NCI-H2107 (cell line): Measurements from ENCODE around the gene MOB4.
"Not testable (repeated sequence)": the region's sequence is repeated elsewhere in the genome, so short reads cannot be mapped to it uniquely, and the experiment has no call there.

ENCODE experiments used
- DNase-seq: peaks from one replicate; lab custom pipeline; 2025; lab: John Stamatoyannopoulos, UW

MOB4 gene

DNA sequence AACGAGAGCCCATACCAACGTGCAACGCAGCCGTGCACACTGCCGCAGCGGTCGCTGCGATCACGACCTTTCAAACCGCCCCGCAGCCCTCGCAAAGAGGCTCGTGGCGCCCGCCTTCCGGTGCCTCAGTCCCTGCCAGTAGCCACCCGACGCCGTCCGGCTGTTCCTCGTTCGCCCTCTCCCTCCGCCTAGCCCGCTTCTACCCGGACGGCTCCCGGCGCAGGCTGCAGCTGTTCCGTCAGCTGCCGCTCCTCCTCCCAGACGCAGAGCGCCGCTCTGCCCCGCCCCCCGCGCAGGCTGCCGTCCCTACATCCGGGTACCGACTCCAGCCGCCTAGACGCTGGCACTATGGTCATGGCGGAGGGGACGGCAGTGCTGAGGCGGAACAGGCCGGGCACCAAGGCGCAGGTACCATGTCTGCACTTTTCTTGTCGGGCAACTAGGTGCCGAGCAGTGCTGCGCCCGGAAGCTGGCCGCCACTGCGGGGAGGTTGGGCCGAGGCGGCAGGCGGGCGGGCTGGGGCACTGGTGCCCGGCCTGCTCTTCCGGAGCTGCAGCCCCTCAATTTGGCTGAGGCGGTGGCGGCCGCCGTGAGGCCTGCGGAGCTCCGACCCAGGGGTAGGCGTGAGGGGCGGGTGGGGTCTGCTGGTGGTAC, at the start of gene MOB4:
Gene MOB4 (plus strand): TSS at position 328 of the 654 bp plus-strand sequence. CDS start 21 bp downstream, at position 349.
- DNase-seq = peak; percentile 82

DNA sequence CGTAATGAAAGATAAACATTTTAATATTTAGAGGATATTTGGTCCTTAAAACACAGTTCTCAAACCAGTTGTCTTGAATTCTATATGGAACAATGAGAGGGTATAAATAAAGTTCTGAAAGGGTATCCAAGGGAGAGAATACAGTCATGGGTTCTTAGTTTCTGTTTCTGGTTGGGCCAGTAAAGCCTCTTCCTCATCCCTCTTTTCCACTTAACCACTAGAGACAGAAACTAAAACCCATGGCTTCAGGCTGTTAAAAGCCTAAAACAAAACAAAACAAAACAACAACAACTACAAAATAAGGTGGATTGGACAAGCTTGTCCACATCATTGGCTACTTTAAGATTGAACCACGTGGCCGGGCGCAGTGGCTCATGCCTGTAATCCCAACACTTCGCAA, 43.7 kb upstream of the MOB4 start:
- no peak for DNase-seq

GRCh38 chr2:197477797-197478196, 38.1 kb upstream of the MOB4 start:
- no peak for DNase-seq

DNA sequence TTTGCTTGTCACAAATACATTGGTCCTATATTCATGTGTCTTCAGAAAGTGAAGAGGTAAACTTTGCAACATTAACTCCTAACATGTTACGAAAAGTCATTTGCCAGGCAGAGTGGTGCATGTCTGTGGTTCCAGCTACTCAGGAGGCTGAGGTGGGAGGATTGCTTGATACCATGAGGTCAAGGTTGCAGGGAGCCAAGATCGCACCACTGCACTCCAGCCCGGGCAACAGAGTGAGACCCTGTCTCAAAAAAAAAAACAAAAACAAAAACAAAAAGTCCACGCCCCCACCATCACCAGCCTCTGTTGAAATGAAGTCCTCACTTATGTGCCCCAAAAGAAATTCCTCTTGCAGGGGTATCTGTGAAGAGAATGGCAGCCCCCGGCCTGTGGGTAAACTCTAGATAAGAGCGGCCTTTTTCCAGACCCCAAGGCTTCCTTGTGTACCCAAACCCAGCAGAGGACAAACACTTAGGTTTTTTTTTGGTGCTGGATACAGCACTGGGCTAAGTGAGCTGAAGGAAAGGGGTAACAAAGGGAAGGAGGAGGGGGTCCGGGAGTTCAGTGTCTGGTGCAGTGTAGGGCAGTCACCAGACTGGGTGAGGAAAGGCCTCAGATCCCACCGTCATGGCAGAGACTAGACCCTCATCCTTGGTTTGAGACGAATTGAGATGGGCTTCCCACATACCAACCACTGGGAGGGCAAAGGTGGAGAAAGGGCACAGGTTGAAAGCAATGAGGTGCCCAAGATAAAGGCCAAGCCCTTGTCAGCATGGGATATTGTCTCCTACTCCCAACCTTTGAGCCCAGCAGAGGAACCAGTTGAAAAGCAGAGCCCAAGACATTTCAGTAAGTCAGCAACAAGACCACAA, 35.5 kb upstream of the MOB4 start:
- no peak for DNase-seq

GRCh38 chr2:197484248-197484647, 31.6 kb upstream of the MOB4 start:
- DNase-seq = not testable (repeated sequence)

DNA sequence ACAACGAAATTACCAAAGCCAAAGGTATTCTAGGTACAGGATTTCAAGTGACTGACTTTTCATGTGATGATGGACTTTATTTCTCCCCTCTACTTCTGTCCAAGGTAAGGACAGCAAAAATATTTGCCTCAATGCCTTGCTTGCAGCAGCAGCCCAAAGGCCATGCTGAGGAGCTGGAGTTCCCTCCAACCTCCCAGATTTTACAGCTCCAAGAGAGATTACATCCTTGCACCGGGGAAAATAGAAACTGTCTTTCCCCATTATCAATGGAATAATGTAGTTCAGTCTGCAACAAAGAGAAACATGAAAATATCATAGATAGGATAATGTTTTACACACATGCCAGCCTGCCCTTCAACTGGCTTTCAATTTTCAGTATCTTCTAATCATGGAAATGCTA, 29.7 kb upstream of the MOB4 start:
- no peak for DNase-seq

GRCh38 chr2:197487385-197487784, 28.5 kb upstream of the MOB4 start:
- no peak for DNase-seq

- DNase-seq = no peak
These were observed 20.3 kb upstream of the MOB4 start for GRCh38 chr2:197495433-197496134.

DNA sequence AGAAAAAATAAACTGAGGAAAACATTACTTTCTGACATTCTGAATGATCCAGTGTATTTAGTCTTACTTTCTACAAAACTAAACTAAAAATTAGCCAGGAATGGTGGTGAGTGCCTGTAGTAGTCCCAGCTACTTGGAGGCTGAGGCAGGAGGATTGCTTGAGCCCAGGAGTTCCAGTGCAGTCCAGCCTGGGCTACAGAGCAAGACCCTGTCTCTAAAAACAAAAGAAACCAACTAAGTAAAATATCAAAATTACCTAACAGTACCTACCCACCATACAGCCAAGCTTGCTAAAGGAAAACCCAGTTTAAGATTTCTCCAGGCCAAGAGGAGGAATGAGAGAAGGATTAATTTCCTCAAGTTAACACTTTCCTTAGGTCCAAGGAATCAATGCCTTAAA, 19.2 kb upstream of the MOB4 start:
- no peak for DNase-seq

- DNase-seq = no peak
These were observed 18.5 kb upstream of the MOB4 start for GRCh38 chr2:197497326-197497725.

DNA sequence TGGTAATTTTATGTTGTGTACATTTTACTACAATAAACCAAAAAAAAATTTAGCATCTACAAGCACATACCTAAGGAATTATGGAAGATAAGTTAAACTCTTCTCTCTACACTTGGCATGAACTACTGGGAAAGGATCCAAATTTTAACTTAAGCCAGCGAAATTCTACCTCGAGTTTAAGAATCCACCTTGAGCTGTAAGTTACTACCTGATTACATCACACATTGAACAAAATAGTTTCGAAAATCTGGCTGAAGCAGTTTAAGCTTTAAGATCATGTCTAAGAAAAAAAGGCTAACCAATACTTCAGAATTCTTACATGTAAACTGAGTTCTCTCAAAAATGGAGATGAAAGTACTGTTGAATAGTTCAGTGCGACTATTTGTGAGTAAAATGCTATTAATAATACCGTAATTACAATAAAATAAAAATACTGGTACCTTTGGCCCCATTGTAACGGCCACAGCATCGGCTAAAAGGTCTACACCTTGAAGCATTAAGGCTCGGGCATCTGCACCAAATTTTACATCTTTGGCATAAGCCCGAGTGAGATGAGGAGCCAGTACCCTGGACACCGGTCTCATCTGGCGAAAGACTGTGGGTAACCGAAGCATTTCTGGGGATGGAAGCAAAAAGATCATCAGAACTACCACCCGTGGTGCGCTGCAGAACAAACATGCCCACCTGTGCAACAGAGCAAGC, 17.5 kb upstream of the MOB4 start:
- DNase-seq = no peak

- DNase-seq = peak; percentile 20
These were observed 16.8 kb upstream of the MOB4 start for GRCh38 chr2:197498937-197499593.

DNA sequence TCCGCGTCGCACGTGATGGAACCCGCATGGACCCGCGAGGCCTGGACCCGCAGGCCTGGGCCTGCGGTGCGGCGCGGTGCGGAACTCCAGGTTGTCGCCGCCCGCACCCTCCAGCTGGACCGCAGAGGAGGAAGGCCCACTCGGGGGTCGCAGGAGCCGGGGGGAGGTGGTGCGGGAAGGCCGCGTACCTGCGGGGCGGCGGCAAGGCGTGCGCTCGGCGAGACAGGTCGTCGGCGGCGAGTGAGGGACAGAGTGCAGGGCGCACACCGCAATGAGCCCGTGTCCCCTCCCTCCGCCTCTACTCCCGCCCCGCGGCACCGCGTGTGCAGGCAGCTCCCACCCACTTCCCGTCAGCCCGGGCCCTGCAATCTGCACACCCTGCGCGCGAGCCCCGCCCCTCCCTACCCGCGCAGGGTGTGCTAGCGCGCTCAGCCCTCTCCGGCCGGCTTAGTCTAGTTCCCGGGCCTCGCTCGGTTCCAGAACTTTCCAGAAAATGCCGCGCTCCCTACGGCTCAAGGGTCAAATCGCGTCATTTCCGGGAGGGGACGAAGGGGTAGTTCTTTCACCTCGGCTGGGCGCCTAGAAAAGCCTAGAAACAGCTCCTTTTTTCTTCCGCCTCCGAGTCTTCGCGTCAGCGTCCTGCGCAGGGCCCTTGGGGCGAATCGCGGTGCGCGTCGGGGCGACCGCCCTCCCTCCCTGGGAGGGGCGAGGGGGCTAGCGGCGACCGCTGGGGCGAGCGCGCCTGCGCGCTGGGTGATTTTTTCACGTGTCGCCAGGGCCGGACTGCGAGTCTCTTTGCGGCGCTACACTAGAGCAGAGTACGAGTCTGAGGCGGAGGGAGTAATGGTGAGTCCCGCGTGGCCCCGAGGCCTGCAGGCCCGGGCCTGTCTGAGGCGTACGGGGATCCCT, 16.0 kb upstream of the MOB4 start, which contains the start of the genes HSPD1 and HSPE1:
Gene HSPD1 (minus strand): TSS at position 247 of the 909 bp plus-strand sequence. CDS start 992 bp downstream, outside the sequence.
Gene HSPE1 (plus strand): TSS at position 786 of the 909 bp plus-strand sequence. CDS start 58 bp downstream, at position 844.
- DNase-seq = peak; percentile 93

GRCh38 chr2:197500503-197501131, 15.2 kb upstream of the MOB4 start:
- no peak for DNase-seq

DNA sequence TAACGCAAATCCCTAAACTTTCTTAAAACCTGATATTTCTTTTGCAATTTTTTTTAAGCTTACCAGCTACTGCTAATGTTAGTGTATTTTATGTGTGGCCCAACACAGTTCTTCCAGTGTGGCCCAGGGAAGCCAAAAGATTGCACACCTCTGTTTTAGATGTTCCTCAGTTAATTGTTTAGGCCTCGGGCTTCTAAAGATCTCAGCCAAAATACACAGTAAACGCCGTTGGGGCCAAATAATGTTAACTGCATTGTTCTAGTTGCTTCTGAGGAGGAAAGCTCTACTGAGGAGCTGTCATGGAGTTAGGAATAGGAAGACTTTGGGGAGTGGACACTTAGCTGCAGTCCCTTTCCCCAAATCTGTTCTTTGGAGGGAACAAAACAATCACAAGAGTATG, 13.7 kb upstream of the MOB4 start:
- no peak for DNase-seq

- DNase-seq = no peak
These were observed 13.2 kb upstream of the MOB4 start for GRCh38 chr2:197502685-197503084.

DNA sequence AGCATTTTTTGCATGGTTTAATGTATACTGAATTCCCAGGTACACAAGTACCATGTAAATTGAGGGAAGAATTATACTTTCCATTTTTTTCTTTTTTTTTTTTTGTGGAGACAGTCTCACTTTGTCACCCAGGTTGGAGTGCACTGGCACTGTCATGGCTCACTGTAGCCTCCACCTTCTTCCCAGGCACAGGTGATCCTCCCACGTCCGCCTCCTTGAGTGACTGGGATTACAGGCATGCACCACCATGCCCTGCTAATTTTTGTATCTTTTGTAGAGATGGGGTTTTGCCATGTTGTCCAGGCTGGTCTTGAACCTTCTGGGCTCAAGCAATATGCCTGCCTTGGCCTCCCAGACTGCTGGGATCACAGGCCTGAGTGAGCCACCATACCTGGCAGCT, 11.9 kb upstream of the MOB4 start:
- DNase-seq = no peak

GRCh38 chr2:197504512-197504911, 11.4 kb upstream of the MOB4 start:
- DNase-seq = no peak

DNA sequence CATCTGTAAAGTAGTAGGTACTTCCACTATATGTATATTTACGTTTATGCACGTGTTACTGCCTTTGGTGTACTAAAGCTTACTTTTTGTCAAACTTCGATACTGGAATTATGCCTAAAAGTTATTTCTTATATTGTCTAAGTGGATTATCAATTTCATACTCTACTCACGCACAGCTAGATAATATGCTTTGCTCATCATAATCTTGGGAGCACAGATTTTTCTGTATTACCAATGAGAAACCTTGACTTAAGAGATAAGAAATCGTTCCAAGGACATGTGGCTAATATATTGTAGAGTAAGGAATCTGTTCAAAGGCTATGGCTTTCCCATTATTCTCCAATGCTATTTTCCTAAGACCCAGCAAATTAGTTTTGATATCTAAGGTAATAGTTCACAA, 9.2 kb upstream of the MOB4 start:
- no peak for DNase-seq

GRCh38 chr2:197513915-197514314, 2.0 kb upstream of the MOB4 start:
- DNase-seq = no peak
